ENCODE measurements around the gene COX4I1. TPM values are rescaled to one million over a fixed set of nuclear protein-coding genes. Genes with fewer than 3 reads are reported as not detected.

Gene COX4I1
- total RNA-seq, 1 experiment from 2014 or later = 304 TPM

DNA sequence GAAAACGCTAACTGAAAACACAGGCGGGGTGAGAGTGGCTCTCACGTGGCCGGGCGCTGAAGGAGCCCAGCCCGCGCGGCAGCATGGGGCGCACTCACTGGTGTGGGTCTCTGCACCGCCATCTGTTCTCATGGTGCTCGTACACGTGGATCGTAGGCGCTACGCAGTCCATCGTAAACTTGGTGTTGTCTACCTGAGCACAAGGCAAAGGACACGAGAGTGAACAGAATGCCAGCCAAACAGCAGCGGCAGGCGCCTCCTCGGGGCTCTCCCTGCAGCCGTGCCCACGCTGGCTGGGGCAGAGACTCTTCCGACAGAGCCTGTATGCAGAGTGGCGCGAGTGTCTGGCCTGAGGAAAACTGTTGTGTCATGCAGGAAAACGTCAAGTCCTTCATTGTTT lies 19.2 kb upstream of the COX4I1 start:
- H3K4me3 ChIP-seq = no peak overlapping the region
- no peaks in the 10 kb centered on the region for H3K4me1 ChIP-seq
- no peaks in the 10 kb centered on the region for H3K27me3 ChIP-seq
- H3K9me3 ChIP-seq (replicated peaks) = no peaks in the 10 kb centered on the region
- H3K27ac ChIP-seq = no peak overlapping the region
- H3K36me3 ChIP-seq = no peaks in the 10 kb centered on the region
- DNase-seq = no peak

DNA sequence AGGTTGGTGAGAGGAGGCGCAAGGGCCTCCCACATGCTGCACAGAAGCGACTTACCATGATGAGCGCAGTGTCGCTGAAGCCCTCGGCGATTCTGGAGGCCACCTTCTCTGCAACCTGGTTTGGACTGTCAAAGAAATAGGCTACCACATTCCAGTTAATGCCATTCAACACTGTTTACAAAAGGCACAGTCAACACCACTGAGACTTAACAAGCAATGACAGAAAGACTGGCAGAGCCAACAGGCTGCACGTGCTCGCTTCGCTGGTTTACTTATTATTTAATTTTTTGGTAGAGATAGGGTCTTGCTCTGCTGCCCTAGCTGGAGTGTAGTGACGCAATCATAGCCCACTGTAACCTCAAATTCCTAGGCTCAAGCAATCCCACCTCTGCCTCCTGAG lies 18.3 kb upstream of the COX4I1 start:
- no peak for DNase-seq
- no peaks in the 10 kb centered on the region for H3K4me1 ChIP-seq
- H3K4me3 ChIP-seq = no peak overlapping the region
- no peaks in the 10 kb centered on the region for H3K27me3 ChIP-seq
- no peaks in the 10 kb centered on the region for H3K9me3 ChIP-seq (replicated peaks)
- 0 out of 2 replicates have a peak, but pooled peaks cover 3% of the 10 kb centered on the region for H3K36me3 ChIP-seq
- H3K27ac ChIP-seq = no peak overlapping the region

DNA sequence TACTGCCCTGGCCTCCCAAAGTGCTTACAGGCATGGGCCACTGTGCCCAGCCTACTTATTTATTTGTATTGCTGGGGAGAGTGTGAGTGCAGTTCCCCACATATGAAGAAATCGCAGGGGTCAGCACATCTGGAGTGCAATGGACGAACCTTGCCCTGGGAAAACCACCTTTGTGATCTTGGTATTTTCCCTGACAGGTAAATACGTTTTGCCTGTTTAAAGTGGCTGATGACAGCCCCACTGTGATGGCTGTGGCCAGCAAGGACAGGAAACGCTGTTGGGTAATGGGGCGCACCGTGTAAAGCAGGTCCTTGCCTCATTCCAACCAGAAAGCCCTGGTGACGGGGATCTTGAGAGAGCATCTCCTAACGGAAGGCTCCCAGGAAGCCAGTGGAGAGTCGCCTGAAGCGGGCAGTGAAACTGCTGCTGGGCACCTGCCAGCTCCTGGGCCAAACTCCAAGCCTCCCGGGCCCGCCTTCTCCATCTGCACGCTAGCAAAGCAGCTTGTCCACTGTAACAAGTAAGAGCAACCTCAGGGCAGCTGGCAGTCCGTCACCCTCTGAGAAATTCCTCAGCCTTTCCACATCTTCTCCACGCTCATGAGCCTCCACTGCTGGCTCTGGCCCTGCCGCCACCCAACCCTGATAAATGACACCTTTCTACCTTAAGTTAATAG lies 17.7 kb upstream of the COX4I1 start:
- Histone ChIP-seq H3K27ac (no peak overlapping the region), H3K4me3 (no peak overlapping the region), H3K4me1 (no peaks in the 10 kb centered on the region), H3K36me3 (0 out of 2 replicates have a peak, but pooled peaks cover 3% of the 10 kb centered on the region), H3K27me3 (no peaks in the 10 kb centered on the region), H3K9me3 (replicated peaks) (no peaks in the 10 kb centered on the region)
- no peak for DNase-seq

DNA sequence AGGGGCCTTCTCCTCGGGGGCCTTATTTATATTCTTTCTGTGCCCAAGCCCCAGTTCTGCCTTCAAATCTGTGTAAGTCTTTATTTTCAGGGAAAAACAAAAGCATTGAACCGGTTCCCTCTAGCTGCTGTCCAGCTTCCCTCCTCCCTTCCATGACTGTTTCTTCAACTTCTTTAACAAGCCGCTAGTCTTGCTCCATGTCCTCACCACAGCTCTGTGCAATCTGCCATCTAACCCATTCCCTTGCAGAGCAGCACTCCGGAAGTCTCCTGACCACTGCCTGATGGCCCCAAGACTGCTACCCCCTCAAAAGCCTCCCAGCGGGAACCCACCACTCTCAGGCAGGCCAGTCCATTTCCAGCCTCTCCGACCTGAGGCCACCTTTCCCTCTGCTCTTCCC lies 17.0 kb upstream of the COX4I1 start:
- Histone ChIP-seq H3K9me3 (replicated peaks) (no peaks in the 10 kb centered on the region), H3K4me3 (no peak overlapping the region), H3K27me3 (no peaks in the 10 kb centered on the region), H3K4me1 (no peaks in the 10 kb centered on the region), H3K27ac (no peak overlapping the region), H3K36me3 (0 out of 2 replicates have a peak, but pooled peaks cover 3% of the 10 kb centered on the region)
- DNase-seq = no peak

DNA sequence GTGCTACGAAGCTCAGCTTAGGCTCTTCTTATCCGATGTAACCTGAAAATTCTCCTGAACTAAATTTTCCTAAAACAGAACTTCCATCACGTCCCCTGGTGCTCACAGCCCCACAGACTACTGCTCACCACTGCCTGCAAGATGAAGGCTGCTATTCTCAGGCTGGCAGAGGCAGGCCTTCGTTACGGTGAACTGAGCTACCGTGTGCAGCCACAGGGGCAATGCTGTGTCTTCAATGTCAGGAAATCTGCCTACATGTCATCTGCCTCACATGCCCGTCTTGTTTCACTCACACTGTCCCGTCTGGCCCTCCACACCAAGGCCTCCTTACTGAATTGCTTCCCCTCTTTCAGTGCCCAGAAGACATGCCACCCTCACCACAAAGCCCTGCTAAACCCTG lies 16.1 kb upstream of the COX4I1 start:
- Histone ChIP-seq H3K4me1 (no peaks in the 10 kb centered on the region), H3K27me3 (no peaks in the 10 kb centered on the region), H3K36me3 (peaks cover 5% of the 10 kb centered on the region; the same call in 1 of the 2 replicates), H3K9me3 (replicated peaks) (no peaks in the 10 kb centered on the region), H3K4me3 (no peak overlapping the region), H3K27ac (no peak overlapping the region)
- DNase-seq = no peak

DNA sequence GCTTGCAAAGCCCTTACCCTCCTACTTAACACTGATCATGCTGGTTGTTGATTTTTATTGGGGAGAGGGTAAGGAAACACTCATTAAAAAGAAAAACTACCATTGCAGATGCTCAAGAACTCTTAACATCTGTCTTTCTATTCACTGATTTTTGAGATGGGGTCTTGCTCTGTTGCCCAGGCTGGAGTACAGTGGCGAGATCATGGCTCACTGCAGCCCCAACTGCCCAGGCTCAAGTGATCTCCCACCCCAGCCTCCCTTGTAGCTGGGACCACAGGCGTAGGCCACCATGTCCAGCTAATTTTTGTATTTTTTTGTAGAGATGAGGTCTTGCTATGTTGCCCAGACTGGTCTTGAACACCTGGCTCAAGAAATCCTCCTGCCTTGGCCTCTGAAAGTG lies 14.7 kb upstream of the COX4I1 start:
- Histone ChIP-seq H3K4me3 (no peak overlapping the region), H3K4me1 (no peaks in the 10 kb centered on the region), H3K36me3 (peaks cover 8% of the 10 kb centered on the region; the same call in 1 of the 2 replicates), H3K27me3 (no peaks in the 10 kb centered on the region), H3K27ac (no peak overlapping the region), H3K9me3 (replicated peaks) (no peaks in the 10 kb centered on the region)
- DNase-seq = no peak

DNA sequence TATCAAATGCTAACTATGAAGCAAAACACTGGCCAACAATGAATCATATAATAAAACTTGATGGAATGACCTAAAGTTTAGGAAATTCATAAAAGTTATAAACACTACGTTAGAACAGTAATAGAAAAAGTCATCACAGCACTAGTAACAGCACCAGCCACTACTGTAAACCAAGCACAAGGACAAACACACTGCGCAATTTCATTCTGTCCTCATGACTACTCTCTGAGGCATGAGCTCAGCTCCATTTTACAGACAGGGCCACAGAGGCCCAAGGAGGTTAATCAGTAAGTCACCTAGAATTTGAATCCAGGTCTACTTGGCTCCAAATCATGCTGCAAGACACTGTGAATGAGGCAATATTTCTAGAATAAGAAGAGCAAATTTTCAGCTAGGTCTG lies 13.6 kb upstream of the COX4I1 start:
- Histone ChIP-seq H3K27ac (no peak overlapping the region), H3K36me3 (peaks cover 8% of the 10 kb centered on the region; the same call in 1 of the 2 replicates), H3K27me3 (no peaks in the 10 kb centered on the region), H3K4me1 (no peaks in the 10 kb centered on the region), H3K4me3 (no peak overlapping the region), H3K9me3 (replicated peaks) (no peaks in the 10 kb centered on the region)
- no peak for DNase-seq

DNA sequence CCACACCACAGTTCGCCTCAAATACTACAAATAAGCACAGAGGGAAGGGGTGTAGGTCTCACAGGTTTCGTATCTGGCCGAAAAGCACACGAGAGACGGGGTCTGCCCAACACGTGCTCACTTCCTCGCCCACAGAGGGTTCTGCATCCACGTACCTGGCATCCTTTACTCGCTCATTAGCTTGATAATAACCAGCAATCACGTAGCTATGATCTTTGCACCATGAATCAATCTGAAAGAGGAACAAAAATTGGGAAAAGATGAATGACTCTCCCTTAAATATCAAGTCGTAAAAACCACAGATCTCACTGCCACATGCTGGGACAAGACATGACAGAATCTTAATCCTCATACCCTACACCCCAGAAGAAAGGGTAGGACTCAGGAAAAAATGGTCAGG lies 10.7 kb upstream of the COX4I1 start:
- Histone ChIP-seq H3K9me3 (replicated peaks) (no peaks in the 10 kb centered on the region), H3K36me3 (peaks cover 19% of the 10 kb centered on the region; the same call in 1 of the 2 replicates), H3K27me3 (no peaks in the 10 kb centered on the region), H3K4me1 (no peaks in the 10 kb centered on the region), H3K4me3 (no peak overlapping the region), H3K27ac (no peak overlapping the region)
- no peak for DNase-seq

DNA sequence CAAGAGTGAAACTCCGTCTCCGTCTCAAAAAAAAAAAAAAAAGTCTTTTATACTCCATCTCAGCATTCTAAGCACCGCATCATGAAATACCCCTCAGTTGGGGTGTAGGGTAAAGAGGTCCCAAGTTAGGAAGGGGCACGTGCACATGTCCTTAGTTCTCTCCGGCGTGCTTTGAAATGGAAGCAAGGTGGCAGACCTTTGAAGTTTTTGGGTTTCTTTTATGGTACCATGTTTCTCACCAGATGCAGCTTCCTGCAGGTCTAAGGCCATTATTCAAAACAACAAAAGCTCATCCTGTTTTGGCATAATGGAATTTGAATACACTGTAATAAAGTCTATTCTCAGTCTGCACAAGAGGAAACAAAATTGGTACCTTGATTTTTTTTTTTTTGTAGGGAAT lies 9.7 kb upstream of the COX4I1 start:
- H3K27me3 ChIP-seq = no peaks in the 10 kb centered on the region
- no peak for DNase-seq
- peaks cover 19% of the 10 kb centered on the region; the same call in 1 of the 2 replicates for H3K36me3 ChIP-seq

DNA sequence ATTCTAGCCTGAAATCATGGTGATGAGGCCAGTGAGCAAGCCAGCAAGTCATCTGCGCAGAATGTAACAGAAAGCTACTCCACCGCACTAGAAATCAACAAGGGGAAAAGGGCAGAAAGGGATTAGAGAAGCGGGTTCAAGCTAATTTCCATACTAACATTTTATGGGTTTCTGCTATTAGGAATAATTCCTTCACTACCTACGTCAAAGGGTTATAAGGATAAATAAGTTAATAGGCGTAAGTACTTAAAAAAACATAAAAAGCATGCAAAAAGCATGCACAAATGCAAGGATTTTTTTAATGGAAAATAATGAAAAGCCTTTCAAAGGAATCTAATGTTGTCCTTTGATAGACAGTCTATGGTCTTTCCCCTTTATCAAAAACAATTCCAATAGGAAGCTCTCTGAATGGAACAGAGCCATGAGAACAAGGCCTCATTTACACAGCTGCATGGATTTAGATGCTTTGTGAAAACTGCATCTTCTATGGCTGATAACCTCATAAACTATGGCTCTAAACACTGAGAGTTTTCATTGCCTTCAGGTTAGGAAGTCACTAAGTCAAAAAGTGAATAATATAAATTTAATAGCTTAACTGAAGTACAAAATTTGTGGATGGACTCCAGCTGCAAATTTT lies 5.7 kb upstream of the COX4I1 start:
- no peak overlapping the region for H3K4me3 ChIP-seq

More for the DNA sequence above, 9.7 kb upstream of the COX4I1 start:
- H3K4me3 ChIP-seq = no peak overlapping the region
- no peak overlapping the region for H3K27ac ChIP-seq
- no peaks in the 10 kb centered on the region for H3K9me3 ChIP-seq (replicated peaks)
- H3K4me1 ChIP-seq = no peaks in the 10 kb centered on the region

DNA sequence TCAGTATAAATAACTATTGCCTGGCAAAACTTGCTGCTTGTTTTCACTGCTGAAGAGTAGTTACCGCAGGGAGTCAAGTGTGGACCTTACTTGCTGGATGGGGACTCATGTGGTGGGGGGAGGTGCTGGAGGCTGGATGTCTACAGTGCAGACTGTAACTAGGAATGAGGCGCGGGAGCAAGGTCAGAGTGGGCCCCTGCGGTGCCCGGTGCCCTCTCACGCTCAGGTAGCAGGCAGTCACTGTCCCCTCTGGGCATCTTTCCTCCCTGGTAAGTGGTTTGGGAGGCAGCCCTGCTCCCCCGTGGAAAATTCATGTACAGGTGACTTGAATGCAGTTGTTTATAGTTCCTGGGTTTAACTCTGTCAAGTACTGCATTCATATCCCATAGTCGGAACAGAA lies 4.8 kb upstream of the COX4I1 start:
- no peaks in the 10 kb centered on the region for H3K27me3 ChIP-seq
- H3K27ac ChIP-seq = no peak overlapping the region
- no peaks in the 10 kb centered on the region for H3K9me3 ChIP-seq (replicated peaks)
- no peaks in the 10 kb centered on the region for H3K4me1 ChIP-seq
- no peak for DNase-seq
- H3K36me3 ChIP-seq = peaks cover 14% of the 10 kb centered on the region; the same call in 1 of the 2 replicates
- H3K4me3 ChIP-seq = no peak overlapping the region

More for the DNA sequence above, 5.7 kb upstream of the COX4I1 start:
- Histone ChIP-seq H3K9me3 (replicated peaks) (no peaks in the 10 kb centered on the region), H3K27me3 (no peaks in the 10 kb centered on the region), H3K27ac (no peak overlapping the region), H3K4me1 (no peaks in the 10 kb centered on the region), H3K36me3 (peaks cover 14% of the 10 kb centered on the region; the same call in 1 of the 2 replicates)
- no peak for DNase-seq

DNA sequence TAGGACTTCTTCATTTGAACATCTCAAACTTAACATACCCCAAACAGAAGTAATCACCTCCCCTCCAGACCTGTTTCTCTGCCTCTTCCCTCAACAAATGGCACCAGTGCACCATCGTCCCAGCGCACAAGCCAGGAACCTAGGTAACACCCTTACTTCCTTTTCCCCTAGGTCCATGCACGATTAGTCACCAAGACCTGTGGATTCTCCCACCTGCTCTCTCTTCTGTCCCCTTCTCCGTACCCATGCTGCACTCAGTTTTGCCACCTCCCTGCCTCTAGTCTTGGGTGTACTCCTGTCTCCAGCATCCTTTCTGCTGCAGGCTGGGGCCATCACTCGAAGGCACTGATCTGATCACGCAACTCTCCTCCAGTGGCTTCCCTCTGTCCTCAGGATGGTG lies 3.3 kb upstream of the COX4I1 start:
- H3K9me3 ChIP-seq (replicated peaks) = no peaks in the 10 kb centered on the region
- DNase-seq = no peak

DNA sequence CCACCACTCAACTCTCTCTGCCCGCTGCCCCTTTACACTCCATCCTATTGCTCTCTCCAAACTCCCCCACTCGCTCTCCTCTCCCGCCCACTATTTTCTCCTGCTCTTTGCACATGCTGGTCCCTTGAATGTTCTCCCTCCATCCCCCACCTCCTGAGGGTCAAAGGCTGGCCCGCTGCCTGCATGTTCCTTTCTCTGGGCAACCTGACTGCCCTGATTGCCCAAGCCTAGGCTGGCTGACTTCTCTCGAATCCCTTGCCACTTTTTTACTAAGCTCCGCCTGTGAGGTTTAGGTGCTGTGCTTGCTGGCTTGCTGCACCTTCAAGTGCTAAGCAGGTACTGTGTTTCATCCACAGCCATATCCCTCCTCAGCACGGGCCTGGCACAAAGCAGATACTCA lies 2.9 kb upstream of the COX4I1 start:
- no peaks in the 10 kb centered on the region for H3K27me3 ChIP-seq

More for the DNA sequence above, 3.3 kb upstream of the COX4I1 start:
- Histone ChIP-seq H3K27me3 (no peaks in the 10 kb centered on the region), H3K4me3 (no peak overlapping the region), H3K27ac (no peak overlapping the region), H3K4me1 (no peaks in the 10 kb centered on the region), H3K36me3 (peaks cover 14% of the 10 kb centered on the region; the same call in 1 of the 2 replicates)

DNA sequence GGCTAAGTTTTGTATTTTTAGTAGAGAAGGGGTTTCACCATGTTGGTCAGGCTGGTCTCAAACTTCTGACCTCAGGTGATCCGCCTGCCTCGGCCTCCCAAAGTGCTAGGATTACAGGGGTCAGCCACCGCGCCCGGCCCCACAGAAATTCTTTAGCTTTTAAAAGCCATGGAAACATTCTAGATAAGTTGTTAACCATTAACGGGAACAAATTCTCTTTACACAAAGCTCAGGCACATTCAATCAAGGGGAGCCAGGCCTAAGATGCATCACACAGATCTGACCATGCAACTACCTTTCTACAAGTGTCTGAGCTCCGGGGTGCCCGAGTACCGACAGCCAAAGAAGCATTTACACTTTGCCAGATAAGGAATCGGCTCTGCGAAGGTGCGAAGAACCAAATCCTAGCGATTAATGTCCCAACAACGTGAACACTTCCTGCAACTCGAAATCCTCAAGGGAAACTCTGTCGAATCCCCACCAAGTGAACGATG lies 1.2 kb upstream of the COX4I1 start:
- DNase-seq = no peak
- Histone ChIP-seq H3K4me3 (peak overlapping the region; percentile 86), H3K27ac (no peak overlapping the region; the same call in 1 of the 2 replicates), H3K4me1 (no peaks in the 10 kb centered on the region), H3K9me3 (replicated peaks) (no peaks in the 10 kb centered on the region), H3K27me3 (no peaks in the 10 kb centered on the region), H3K36me3 (peaks cover 4% of the 10 kb centered on the region; the same call in 1 of the 2 replicates)

More for the DNA sequence above, 2.9 kb upstream of the COX4I1 start:
- H3K4me3 ChIP-seq = no peak overlapping the region
- DNase-seq = no peak
- H3K4me1 ChIP-seq = no peaks in the 10 kb centered on the region
- no peaks in the 10 kb centered on the region for H3K9me3 ChIP-seq (replicated peaks)
- H3K36me3 ChIP-seq = peaks cover 11% of the 10 kb centered on the region; the same call in 1 of the 2 replicates
- no peak overlapping the region for H3K27ac ChIP-seq

DNA sequence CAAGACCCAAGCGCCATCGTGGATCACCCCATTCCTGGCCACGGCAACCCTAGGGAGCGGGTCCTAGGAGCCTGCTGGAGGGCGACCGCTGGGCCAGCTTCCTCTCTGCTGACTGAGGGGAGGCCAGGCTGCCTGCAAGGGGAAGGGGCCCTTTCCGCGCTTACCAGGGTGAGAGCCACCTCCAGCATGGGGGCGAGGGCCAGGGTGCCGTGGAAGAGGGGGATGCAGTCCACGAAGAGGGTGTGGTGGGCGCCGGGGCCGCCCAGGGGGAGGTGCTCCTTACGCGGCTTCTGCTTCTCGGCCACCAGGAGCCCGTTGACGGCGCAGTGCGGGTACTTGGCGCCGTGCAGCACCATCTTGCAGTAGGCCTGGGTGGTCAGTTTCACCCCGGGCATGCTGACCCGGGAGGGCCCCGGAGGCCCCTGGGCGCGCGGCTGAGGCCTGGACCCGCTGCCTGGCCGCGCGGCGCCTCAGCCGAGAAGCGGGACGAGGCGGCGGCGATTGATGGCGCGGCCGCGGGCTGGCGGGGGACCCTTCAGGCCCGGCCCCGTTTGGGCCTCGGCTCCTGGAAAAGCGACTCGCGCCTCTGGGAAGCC lies 496 bp upstream of the COX4I1 start:
- Histone ChIP-seq H3K27me3 (no peaks in the 10 kb centered on the region), H3K4me3 (peak overlapping the region; percentile 86), H3K9me3 (replicated peaks) (no peaks in the 10 kb centered on the region), H3K36me3 (peaks cover 5% of the 10 kb centered on the region; the same call in 1 of the 2 replicates), H3K4me1 (no peaks in the 10 kb centered on the region), H3K27ac (peak overlapping the region; percentile 72)
- peak; percentile 18 to 28 for DNase-seq

Data from SJCRH30 (cell line).